ENCODE measurements around the gene SPATA21. TPM values are rescaled to one million over a fixed set of nuclear protein-coding genes. Genes with fewer than 3 reads are reported as not detected.
A peak's percentile ranks its signal among the peaks of the same experiment; 100 is the strongest.

Gene SPATA21
- total and polyA plus RNA-seq, 2 donors (not counting 3 experiments of a cell fraction or from before 2014, with no cell fraction given), result not detected

DNA sequence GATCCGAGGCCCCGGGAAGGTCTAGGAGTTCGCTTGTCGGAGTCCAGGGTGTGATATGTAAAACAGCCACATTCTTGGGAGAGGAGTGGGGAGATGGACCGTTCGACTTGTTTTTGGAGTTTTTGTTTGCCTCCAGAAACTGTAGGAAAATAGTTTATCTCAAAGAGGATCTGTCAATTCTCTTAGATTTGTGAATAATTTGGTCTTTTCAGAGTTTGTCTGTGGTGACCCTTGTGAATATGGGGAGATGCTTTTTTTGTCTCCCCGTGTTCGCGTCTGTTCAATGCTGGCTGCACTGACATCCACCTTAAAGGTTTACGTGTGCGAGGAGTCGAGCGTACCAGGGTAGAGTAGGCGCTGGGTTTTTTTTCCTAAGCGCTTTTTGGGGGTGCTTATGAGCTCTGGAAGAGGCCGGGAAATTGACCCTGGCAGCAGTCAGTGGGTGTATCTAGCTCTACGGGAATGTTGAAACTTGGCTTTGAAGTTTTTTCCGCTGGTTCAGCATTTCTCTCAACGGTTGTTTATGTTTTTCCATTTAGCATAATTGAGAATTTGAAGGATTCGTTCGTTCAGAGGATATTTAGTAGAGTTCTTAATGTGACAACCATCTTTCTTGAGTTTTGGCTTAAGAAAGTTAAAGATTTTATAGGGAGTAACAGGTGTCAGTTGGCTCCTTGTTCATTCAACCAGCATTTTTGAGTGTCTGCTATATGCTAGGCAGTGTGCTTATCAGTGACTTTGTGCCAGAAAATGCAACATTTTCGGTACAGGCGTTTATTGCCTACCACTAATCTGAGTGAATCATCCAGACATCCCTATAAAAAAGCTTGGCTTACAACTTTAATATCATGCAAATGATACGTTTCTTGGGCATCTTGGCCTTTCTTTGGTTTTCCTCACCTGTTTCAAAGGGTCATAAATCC lies 69.0 kb downstream of the SPATA21 start:
- POLR2A ChIA-PET, result interaction anchor here (0.7 to 1.0 kb wide), 3 partner anchors 17 to 295 kb away, joined by 3 to 4 read pairs (median 3); partner anchors contain the start of gene FAM131C
- H3K9me1 ChIP-seq (replicated peaks; ENCODE audit: control insufficient read depth, extremely low read depth, insufficient read depth, low read length), result no peaks in the 10 kb centered on the region
- peak overlapping the region; percentile 79 to 94 (median 88) for H3K4me3 ChIP-seq (replicated peaks in 1 of 3; ENCODE audit: insufficient read depth in 1 of 3, low read depth in 1 of 3, low read length in 3 of 3)
- intact Hi-C loops (cut with micrococcal nuclease), result loop anchor here (1.0 to 2.0 kb wide), 4 partner anchors 7 to 223 kb away; partner anchors contain the start of gene NECAP2
- DNase-seq (ENCODE audit: low read depth, low spot score) (peak; percentile 37), FAIRE-seq (no peak)
- no peaks in the 10 kb centered on the region for H3K36me3 ChIP-seq (ENCODE audit: control insufficient read depth in 2 of 2, extremely low read depth in 1 of 2, insufficient read depth in 2 of 2, low read length in 2 of 2)
- BruUV-seq (replicated peaks), result TSS peak; percentile 23
- no peaks in the 10 kb centered on the region for H3K9me3 ChIP-seq (replicated peaks; ENCODE audit: control insufficient read depth, insufficient read depth, low read length)
- CTCF ChIA-PET, result interaction anchor here (1.0 to 3.0 kb wide), 5 partner anchors 18 to 72 kb away, joined by 3 to 19 read pairs (median 5); partner anchors contain the start of gene NECAP2
- peak overlapping the region; percentile 85 for H3K27ac ChIP-seq (ENCODE audit: insufficient read depth, low read depth, low read length)
- H4K20me1 ChIP-seq (replicated peaks; ENCODE audit: control insufficient read depth, extremely low read depth, insufficient read depth, low read length), result no peaks in the 10 kb centered on the region
- peak overlapping the region; percentile 80 for H3K4me2 ChIP-seq (ENCODE audit: insufficient read depth, low read length)
- TF ChIP-seq, protein P1, sequence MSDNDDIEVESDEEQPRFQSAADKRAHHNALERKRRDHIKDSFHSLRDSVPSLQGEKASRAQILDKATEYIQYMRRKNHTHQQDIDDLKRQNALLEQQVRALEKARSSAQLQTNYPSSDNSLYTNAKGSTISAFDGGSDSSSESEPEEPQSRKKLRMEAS (IDR thresholded peaks at IDR 0.05; ENCODE audit: insufficient read depth, insufficient read length), result no peak
- peak; percentile 17 for TF ChIP-seq FOS (IDR thresholded peaks at IDR 0.05; ENCODE audit: borderline replicate concordance, insufficient read depth, low read length)
- dilution Hi-C loops (cut with MboI; ENCODE audit: extremely low pct_ligation_motif_present, low sequenced_read_pairs), result no loop called here
- H3K79me2 ChIP-seq (ENCODE audit: control insufficient read depth, insufficient read depth, low read length), result peaks cover 51% of the 10 kb centered on the region
- peak overlapping the region; percentile 95 for H3K9ac ChIP-seq (replicated peaks; ENCODE audit: extremely low read depth, insufficient read depth, low read length)
- peaks cover 34% of the 10 kb centered on the region for H3K4me1 ChIP-seq (ENCODE audit: control insufficient read depth, extremely low read depth, insufficient read depth, low read length)
- H3K27me3 ChIP-seq (ENCODE audit: control insufficient read depth in 2 of 2, insufficient read depth in 2 of 2, low read length in 2 of 2), result no peaks in the 10 kb centered on the region
- no peak overlapping the region for H2AFZ ChIP-seq (ENCODE audit: low read depth, low read length)

DNA sequence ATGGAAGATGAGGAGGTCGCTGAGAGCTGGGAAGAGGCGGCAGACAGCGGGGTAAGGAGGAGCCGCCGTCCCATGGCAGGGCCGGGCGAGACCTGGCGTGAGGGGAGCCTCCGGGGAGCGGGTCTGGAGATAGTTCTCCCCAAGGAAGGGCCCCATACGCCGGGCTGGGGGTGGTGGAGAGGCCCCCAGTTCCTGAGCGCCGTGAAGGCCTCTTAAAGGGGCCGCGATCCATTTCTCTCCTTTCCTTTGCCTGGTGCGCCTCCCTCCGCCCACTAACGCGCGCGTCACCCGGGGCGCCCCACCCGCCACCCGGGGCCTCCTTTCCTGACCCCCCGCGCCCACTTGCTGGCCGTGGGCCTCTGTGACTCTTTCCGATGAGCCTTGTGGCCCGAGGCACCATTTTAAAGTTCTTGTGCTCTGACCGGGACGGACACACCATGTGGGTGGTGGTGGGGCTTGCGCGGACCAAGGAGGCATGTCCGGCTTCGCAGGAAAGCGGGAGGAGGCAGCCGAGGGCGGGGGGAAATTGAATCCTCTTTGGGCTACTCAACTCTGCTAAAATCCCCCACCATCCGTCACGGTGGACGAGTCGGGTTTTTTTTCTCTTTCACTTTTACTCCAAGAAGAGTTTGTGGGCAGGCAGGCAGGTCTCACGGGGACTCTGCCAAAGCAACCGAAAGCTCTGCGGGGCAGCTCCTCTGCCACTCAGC lies 69.8 kb downstream of the SPATA21 start:
- DNase-seq (ENCODE audit: low read depth, low spot score) (peak; percentile 94), FAIRE-seq (no peak)
- peak overlapping the region; percentile 32 for H2AFZ ChIP-seq (ENCODE audit: low read depth, low read length)
- peaks cover 44% of the 10 kb centered on the region for H3K79me2 ChIP-seq (ENCODE audit: control insufficient read depth, insufficient read depth, low read length)
- POLR2A ChIA-PET, result interaction anchor here (0.7 to 1.1 kb wide), 3 partner anchors 19 to 294 kb away, joined by 3 to 4 read pairs (median 3); partner anchors contain the start of gene FAM131C
- no peaks in the 10 kb centered on the region for H4K20me1 ChIP-seq (replicated peaks; ENCODE audit: control insufficient read depth, extremely low read depth, insufficient read depth, low read length)
- CTCF ChIA-PET, result interaction anchor here (0.6 to 3.0 kb wide), 6 partner anchors 19 to 285 kb away, joined by 3 to 19 read pairs (median 4); partner anchors contain the start of gene NECAP2
- H3K27ac ChIP-seq (ENCODE audit: insufficient read depth, low read depth, low read length), result peak overlapping the region; percentile 85
- no peaks in the 10 kb centered on the region for H3K9me3 ChIP-seq (replicated peaks; ENCODE audit: control insufficient read depth, insufficient read depth, low read length)
- no peaks in the 10 kb centered on the region for H3K36me3 ChIP-seq (ENCODE audit: control insufficient read depth in 2 of 2, extremely low read depth in 1 of 2, insufficient read depth in 2 of 2, low read length in 2 of 2)
- H3K4me2 ChIP-seq (ENCODE audit: insufficient read depth, low read length), result peak overlapping the region; percentile 80
- H3K9ac ChIP-seq (replicated peaks; ENCODE audit: extremely low read depth, insufficient read depth, low read length), result peak overlapping the region; percentile 95
- TF ChIP-seq POLR2AphosphoS5 (IDR thresholded peaks at IDR 0.05; ENCODE audit: insufficient read depth, low read depth, low read length) (peak; percentile 75), POLR2A (IDR thresholded peaks at IDR 0.05; ENCODE audit: low read depth, low read length) (peak; percentile 85), EZH2 (IDR thresholded peaks at IDR 0.05; ENCODE audit: borderline replicate concordance, low read depth, low read length, severe bottlenecking) (no peak)
- H3K4me1 ChIP-seq (ENCODE audit: control insufficient read depth, extremely low read depth, insufficient read depth, low read length), result peaks cover 28% of the 10 kb centered on the region
- intact Hi-C loops (cut with micrococcal nuclease) (loop anchor here (1.0 to 2.0 kb wide), 4 partner anchors 8 to 223 kb away; partner anchors contain the start of gene NECAP2), dilution Hi-C loops (cut with MboI; ENCODE audit: extremely low pct_ligation_motif_present, low sequenced_read_pairs) (no loop called here)
- no peaks in the 10 kb centered on the region for H3K9me1 ChIP-seq (replicated peaks; ENCODE audit: control insufficient read depth, extremely low read depth, insufficient read depth, low read length)
- no peaks in the 10 kb centered on the region for H3K27me3 ChIP-seq (ENCODE audit: control insufficient read depth in 2 of 2, insufficient read depth in 2 of 2, low read length in 2 of 2)
- peak overlapping the region; percentile 79 to 94 (median 88) for H3K4me3 ChIP-seq (replicated peaks in 1 of 3; ENCODE audit: insufficient read depth in 1 of 3, low read depth in 1 of 3, low read length in 3 of 3)
- BruUV-seq (replicated peaks), result TSS peak; percentile 35
